ENCODE results near the gene EEF1AKMT3. TPM values are rescaled to one million over a fixed set of nuclear protein-coding genes. Genes with fewer than 3 reads are reported as not detected.

EEF1AKMT3 gene
- 2.8 TPM for total RNA-seq

DNA sequence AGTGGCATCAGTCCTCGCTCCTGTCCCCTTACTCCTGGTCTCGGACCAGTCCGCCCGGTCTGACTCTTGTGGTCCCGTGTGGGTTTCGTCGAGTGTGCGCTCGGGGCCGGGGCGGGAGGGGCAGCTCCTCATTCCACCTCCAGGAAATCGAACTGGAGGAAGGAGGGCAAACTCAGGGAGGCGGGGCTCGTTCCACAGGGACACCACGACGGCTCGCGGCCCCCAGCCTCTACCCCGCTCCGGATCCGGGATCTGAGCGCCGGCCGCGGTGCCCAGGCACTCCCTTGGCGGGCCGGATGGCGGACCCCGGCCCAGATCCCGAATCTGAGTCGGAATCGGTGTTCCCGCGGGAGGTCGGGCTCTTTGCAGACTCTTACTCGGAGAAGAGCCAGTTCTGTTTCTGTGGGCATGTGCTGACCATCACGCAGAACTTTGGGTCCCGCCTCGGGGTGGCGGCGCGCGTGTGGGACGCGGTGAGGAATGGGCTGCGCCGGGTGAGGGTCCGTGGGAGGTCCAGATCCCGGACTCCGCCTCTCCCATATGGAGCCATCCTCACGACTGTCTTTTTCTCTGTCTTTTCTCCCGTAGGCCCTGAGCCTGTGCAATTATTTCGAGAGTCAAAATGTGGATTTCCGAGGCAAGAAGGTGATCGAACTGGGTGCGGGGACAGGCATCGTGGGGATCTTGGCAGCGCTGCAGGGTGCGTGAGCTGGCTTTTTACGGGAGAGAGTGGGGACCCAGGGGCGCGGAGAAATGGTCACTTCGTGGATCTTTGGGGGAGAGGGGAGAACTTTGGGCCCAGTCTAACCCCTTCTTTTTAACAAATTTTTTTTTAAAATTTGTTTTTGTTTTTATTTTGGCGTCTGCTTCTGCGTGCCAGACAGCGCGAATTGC is at the start of gene EEF1AKMT3:
Gene EEF1AKMT3 (plus strand): TSS at position 186 of the 894 bp plus-strand sequence. CDS start 111 bp downstream, at position 297.

DNA sequence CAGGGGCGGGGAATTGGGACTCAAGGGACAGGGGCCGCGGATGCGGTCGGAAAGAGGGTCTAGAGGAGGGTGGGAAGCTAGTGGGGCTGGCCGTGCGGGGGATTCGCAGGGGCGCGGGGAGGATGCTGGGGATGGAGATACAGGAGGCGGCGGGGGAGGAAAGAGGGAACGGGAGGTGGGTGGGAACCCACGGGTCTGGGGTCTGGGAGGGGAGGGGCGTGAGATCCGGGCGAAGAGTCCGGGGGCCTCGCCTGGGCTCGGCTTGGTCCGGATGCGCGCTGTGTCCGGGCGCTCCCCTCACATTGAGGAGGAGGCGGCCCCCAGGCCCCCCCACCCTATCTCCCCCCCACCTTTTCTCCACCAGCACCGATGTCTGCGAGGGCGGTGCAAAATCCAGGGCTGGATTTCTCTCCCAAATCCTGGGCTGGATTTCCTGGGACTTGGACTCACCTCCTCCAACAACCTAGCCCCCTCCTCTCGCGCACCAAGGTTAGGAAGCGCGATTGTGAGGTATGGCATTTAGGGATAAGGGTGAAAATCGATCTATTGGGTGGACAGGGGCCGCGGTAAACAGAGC is 33.7 kb upstream of the EEF1AKMT3 start, which contains the start of gene AGAP2:
Gene AGAP2 (minus strand): TSS at position 82 of the 577 bp plus-strand sequence. CDS start 496 bp downstream, outside the sequence.

DNA sequence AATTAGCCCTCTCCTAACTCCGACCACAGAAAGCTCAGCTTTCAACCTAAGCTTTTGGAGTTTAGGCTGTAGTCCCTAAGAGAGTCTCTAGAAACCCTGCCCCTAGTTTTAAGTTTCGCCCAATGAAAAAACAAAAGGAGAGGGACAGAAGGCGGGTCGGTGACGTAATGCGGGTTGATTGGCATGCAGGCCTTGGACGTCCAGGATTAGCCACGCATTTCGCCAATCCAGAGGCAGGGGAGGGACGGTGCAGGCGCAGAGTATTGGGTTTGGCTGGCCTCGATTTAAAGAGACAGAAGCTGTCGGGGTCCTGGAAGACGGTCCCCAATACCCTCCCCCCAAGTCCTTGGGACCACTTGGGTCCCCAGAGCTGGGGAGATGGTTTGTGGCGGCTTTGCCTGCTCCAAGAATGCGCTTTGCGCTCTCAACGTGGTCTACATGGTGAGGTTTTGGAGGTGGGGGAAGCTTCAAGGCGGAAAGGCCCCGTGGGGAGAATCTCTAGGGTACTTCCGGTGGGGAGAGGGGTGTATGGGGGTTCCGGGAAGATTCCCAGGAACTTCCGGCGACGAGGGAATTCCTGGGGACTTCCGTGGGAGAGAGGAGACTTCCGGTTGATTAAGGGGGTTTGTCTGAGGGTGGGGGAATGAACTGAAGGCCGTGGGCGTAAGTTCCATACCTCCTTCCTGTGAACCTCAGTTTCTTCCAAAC is 27.5 kb upstream of the EEF1AKMT3 start, which contains the start of gene TSPAN31:
Gene TSPAN31 (plus strand): TSS at position 263 of the 708 bp plus-strand sequence. CDS start 116 bp downstream, at position 379.

DNA sequence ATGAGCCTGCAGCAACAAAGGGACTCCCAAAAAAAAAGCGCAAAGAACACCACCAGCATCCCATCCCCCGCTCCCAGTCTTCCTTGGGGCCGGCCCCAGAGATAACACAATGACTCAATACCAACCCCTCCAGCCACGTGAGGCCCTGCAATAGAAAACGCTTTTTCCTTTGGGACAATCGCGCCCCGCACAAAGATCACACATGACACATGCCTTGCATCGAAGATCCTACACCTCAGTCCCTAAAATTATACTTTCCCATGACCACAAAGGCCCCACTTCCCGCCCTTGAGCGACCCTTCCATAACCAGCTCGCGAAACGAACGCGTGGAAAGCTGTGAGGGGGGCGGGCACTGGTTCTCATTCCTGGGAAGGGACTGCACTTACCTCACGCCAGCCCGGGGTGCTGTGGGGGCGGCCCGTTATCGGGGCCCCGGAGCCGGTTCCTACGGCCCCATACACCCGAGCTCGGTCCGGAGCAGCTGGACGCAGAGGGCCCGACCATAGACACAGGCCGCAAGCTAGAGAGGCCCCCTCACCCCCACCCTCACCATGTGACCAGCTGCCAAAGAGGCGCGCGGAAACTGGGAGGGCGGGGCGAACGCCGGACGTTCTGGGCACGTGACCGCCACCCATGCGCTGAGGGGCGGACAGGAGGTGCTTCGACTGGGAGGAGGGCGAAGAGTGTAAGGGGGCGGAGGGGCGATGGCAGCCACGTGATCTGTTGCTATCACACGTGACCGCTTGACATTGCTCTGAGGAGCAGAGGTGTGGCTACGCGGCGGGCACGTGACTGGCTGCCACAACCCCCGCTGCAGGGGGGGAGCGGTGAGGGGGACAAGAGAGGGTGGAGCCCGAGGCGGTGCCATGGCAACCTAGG is 20.4 kb upstream of the EEF1AKMT3 start, which contains the start of gene CDK4:
Gene CDK4 (minus strand): TSS at position 523 of the 880 bp plus-strand sequence. CDS start 593 bp downstream, outside the sequence.

DNA sequence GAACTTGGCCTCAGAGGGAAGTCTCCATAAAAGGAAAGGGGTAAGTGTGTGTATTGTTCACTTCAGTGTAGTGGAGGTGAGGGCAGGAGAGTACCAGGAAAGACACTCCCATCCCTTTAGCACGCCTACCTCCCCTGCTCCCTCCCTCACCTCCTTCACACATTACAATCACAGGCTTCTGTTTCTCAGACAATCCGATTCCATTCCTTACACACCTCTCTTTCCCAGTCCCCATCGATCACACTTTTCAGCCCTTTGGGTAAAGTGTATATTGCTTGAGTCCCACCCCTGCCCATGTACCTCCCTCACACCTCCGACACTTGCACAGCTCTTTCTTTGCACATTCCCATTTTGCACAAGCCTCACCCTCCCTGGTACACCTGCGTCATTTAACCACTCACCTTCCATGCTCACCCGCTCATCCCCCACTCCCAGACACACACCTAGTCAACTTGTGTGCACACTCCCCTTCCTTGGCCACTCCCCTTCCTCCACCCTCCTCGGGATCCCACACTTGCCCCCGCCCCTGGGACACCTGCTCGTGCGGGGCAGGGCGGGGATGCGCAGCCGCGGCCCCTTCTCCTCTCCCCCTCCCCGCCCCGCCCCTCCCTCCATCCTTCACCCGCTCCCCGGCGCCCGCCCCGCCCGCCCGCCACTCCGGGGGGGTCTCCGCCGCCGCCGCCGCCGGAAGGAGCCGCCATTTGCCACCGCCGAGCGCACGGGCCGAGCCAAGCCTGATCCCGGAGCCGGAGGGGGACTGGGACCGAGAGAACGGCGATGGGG is 17.8 kb upstream of the EEF1AKMT3 start, which contains the start of gene MARCHF9:
Gene MARCHF9 (plus strand): TSS at position 693 of the 783 bp plus-strand sequence. CDS start 426 bp downstream, outside the sequence.

DNA sequence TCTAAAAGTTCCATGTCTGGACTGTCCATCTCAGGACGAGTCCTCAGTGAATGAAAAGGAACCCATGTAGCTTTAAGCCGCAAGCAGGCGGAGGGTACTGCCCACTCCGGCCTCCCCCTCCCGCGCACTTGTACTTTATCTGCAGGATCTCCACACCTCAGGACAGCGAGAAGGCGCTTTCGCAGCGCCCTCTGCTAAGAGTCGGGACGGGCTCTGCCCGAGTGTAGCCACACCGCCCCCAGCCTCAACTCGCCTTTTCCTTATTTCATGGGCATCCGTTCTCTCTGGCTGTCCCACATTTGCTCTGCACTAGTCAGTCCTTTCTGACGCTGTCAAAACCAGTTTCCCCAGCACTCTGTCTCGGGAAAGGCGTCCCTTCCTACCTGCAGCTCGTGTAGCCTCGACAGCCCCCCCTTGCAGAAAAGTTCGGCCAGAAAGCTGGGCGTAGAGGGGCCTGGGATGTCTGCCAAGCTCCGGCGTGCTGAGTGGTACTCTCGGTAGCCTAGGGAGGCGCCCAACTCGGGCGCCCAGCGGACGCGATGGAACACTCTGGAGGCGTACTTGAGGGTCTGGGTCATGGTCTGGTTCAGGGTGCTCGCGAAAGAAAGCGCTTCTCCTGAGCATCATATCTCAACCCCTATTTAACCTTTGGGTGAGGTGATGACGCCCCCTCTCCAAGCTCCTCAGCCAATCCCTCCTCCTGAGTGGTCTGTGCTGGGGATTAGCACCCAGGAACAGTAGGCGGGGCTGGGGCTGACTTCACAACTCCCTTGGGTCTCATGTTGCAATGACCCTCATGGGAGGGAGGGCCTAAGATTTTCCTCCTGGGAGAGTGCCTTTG is 5.7 kb upstream of the EEF1AKMT3 start, which contains the start of gene CYP27B1:
Gene CYP27B1 (minus strand): TSS at position 615 of the 841 bp plus-strand sequence. CDS start 37 bp downstream, at position 578.

DNA sequence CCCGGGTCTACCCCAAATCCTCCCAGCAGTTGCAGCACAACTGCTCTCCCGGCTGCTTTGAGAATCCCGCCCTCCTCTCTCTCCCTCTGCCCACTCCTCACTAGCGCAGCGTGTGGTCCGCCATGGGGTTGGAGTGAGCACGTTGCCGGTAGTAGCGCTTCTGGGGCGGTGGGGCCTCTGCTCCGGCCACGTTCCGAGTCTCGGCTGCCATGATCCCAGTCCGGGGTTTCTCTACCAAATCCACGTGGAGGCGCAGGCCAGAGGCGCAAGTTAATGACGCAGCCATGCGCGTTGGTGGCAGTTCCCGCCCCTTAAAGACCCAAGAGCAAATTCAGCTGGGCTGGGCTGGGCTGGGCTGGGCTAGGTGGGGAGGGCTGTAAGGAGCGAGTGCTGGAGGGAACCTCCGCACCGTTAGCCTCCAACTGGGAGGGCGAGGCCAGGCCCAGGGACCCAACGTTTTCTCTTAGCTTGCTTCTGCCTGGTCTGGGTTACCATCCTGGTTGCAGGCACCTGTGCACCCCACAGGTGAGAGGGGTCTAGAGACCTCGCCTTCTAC is 463 bp upstream of the EEF1AKMT3 start, which contains the start of gene METTL1:
Gene METTL1 (minus strand): TSS at position 233 of the 556 bp plus-strand sequence. CDS start 22 bp downstream, at position 211.

DNA sequence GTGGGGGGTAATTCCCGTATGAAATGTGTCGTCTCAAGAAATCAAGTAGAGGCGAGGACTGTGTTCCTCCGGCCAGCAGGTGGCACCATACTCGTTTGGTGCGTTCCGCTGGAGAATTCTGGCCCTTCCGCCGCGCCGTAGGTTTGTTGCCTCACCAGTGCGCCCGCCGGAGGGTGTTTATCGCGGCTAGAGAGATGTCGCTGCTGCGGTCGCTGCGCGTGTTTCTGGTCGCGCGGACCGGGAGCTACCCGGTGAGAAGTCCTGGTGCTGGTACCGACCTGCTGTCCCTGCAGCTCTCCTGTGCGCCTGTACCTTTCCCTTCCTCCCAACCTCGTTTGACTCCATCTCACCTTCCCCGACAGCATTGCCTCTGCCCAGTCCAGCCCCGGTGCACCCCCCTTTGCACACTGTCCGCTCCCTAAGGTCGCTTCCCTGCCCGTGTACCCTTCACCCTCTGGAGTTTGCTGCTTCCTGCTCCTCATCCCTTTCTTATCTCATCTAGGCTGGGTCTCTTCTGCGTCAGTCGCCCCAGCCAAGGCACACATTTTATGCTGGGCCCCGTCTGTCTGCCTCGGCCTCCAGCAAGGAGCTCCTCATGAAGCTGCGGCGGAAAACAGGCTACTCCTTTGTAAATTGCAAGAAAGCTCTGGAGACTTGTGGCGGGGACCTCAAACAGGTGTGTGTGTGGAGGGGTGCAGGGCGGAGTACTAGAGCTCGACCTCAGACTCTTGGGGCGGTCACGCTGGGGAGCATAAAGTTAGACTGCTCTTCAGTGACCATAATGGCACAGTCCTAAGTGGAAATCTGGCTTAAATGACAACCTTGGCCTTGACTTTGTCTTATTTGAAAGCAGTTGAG is 10.4 kb downstream of the EEF1AKMT3 start, which contains the start of gene TSFM:
Gene TSFM (plus strand): TSS at position 180 of the 858 bp plus-strand sequence. CDS start 15 bp downstream, at position 195.

Small RNAs within 50 kb of the gene (small RNA-seq; reads per million reads assigned to genes)
- gene MIR26A2: 5.0 reads per million, percentile 92 among the genes with 10 or more reads in this experiment
- gene RNU6-1083P: not detected

Other genes starting within 250 kb of the EEF1AKMT3 start
- gene MBD6, start 249.8 kb upstream of the EEF1AKMT3 start, total RNA-seq: 4.2 TPM
- gene DCTN2, start 225.4 kb upstream of the EEF1AKMT3 start, total RNA-seq: 127 TPM
- gene KIF5A, start 222.6 kb upstream of the EEF1AKMT3 start, total RNA-seq: 114 TPM
- 19.6 TPM for gene PIP4K2C, start 181.4 kb upstream of the EEF1AKMT3 start, total RNA-seq
- 58.1 TPM for gene DTX3, start 167.8 kb upstream of the EEF1AKMT3 start, total RNA-seq
- gene ARHGEF25, start 161.2 kb upstream of the EEF1AKMT3 start, total RNA-seq: 22.4 TPM
- gene B4GALNT1, start 139.4 kb upstream of the EEF1AKMT3 start, total RNA-seq: 47.5 TPM
- 131 TPM for gene OS9, start 78.5 kb upstream of the EEF1AKMT3 start, total RNA-seq
- gene AGAP2, start 33.9 kb upstream of the EEF1AKMT3 start, total RNA-seq: 55.6 TPM
- gene TSPAN31, start 27.6 kb upstream of the EEF1AKMT3 start, total RNA-seq: 52.6 TPM
- gene CDK4, start 20.3 kb upstream of the EEF1AKMT3 start, total RNA-seq: 60.4 TPM
- gene MARCHF9, start 17.5 kb upstream of the EEF1AKMT3 start, total RNA-seq: 21.7 TPM
- gene CYP27B1, start 5.5 kb upstream of the EEF1AKMT3 start, total RNA-seq: not detected
- 4.2 TPM for gene METTL1, start 509 bp upstream of the EEF1AKMT3 start, total RNA-seq
- gene TSFM, start 10.2 kb downstream of the EEF1AKMT3 start, total RNA-seq: 28.6 TPM
- gene AVIL, start 46.1 kb downstream of the EEF1AKMT3 start, total RNA-seq: 1.8 TPM
- gene CTDSP2, start 74.1 kb downstream of the EEF1AKMT3 start, total RNA-seq: 31.8 TPM
- 8.5 TPM for gene ATP23, start 169.0 kb downstream of the EEF1AKMT3 start, total RNA-seq

All from diencephalon (tissue), 1 donor.